HepG2 (cell line): ENCODE measurements around the gene LRRN2.

Experiments
- CBFB ChIP-seq: sonication (generic); formaldehyde crosslinking; IDR thresholded peaks from 2 replicates; pipeline ENCODE4 v1.4.0; 2020; ENCODE audit warnings: missing genetic modification reagents
- CTCF ChIP-seq: sonication (generic); formaldehyde crosslinking; IDR thresholded peaks from 2 replicates; pipeline ENCODE4 v1.5.0; 2020; ENCODE audit warnings: mild to moderate bottlenecking, missing genetic modification reagents, moderate library complexity
- GPN1 ChIP-seq: sonication (generic); formaldehyde crosslinking; IDR thresholded peaks from 2 replicates; pipeline ENCODE4 v1.5.1; 2020; ENCODE audit warnings: missing genetic modification reagents, borderline replicate concordance
- KDM5A ChIP-seq: fragments of 200-600 bp; sonication (generic); IDR thresholded peaks from 2 replicates; pipeline ENCODE4 v1.7.0; 2018; ENCODE audit warnings: antibody characterized with exemption, mild to moderate bottlenecking, low read length, borderline replicate concordance
- MAFG ChIP-seq: sonication (generic); formaldehyde crosslinking; IDR thresholded peaks from 2 replicates; pipeline ENCODE4 v1.5.1; 2020; ENCODE audit warnings: mild to moderate bottlenecking, missing genetic modification reagents
- SMC3 ChIP-seq: IDR thresholded peaks from 2 replicates; pipeline ENCODE4 v1.6.1; 2011; ENCODE audit warnings: low read length, improper control_type of control experiment
- TGIF2 ChIP-seq: IDR thresholded peaks from 2 replicates; pipeline ENCODE4 v1.6.1; 2016; ENCODE audit warnings: control low read depth, missing compliant biosample characterization
- ZNF740 ChIP-seq: sonication (generic); formaldehyde crosslinking; IDR thresholded peaks from 2 replicates; pipeline ENCODE4 v1.4.0; 2020; ENCODE audit warnings: missing genetic modification reagents

- TF ChIP-seq TGIF2 (CRISPR knock-in tag), result no peak
- TF ChIP-seq CBFB (CRISPR knock-in tag), result no peak
- no peak for TF ChIP-seq GPN1 (CRISPR knock-in tag)
- no peak for TF ChIP-seq CTCF
- TF ChIP-seq ZNF740 (CRISPR knock-in tag), result no peak
- TF ChIP-seq MAFG (CRISPR knock-in tag), result no peak
- TF ChIP-seq SMC3, result no peak
- no peak for TF ChIP-seq KDM5A
These were observed 12.3 kb downstream of the LRRN2 start for GRCh38 chr1:204673209-204673608.
